GM18873 (cell line): ENCODE measurements around the gene GDF11.

ENCODE experiments used
- ATAC-seq: cut with Tn5 transposase; IDR thresholded peaks from one replicate; pipeline ENCODE4 v1.9.1; 2021; ENCODE audit warnings: mild to moderate bottlenecking, moderate library complexity, moderate number of reproducible peaks; ENCODE audit not compliant: unreplicated experiment, low FRiP score

Gene GDF11

GRCh38 chr12:55721601-55722213 lies 21.2 kb upstream of the GDF11 start:
- ATAC-seq: no peak

GRCh38 chr12:55722948-55723347 lies 20.0 kb upstream of the GDF11 start:
- ATAC-seq: no peak

- ATAC-seq: no peak
Measured at GRCh38 chr12:55723516-55724225, 19.3 kb upstream of the GDF11 start.

GRCh38 chr12:55724226-55724939 lies 18.5 kb upstream of the GDF11 start:
- no peak for ATAC-seq

GRCh38 chr12:55724940-55725309 lies 18.0 kb upstream of the GDF11 start:
- no peak for ATAC-seq

GRCh38 chr12:55725556-55725955 lies 17.4 kb upstream of the GDF11 start:
- ATAC-seq: no peak

GRCh38 chr12:55726971-55727370 lies 16.0 kb upstream of the GDF11 start:
- ATAC-seq: no peak

GRCh38 chr12:55727643-55728185 lies 15.2 kb upstream of the GDF11 start:
- no peak for ATAC-seq

GRCh38 chr12:55728186-55728938 lies 14.6 kb upstream of the GDF11 start:
- peak; percentile 4 for ATAC-seq

- ATAC-seq: peak; percentile 43
Measured at GRCh38 chr12:55728939-55729818, 13.7 kb upstream of the GDF11 start, which contains the start of gene CD63. Gene CD63, minus strand, starts transcription at chr12:55729009. Its CDS starts 668 bp downstream, at chr12:55728341.

- peak; percentile 36 for ATAC-seq
Measured at GRCh38 chr12:55729819-55730818, 12.8 kb upstream of the GDF11 start.

- ATAC-seq: no peak
Measured at GRCh38 chr12:55732288-55732687, 10.6 kb upstream of the GDF11 start.

GRCh38 chr12:55733021-55733555 lies 9.8 kb upstream of the GDF11 start:
- ATAC-seq: no peak

- ATAC-seq: no peak
Measured at GRCh38 chr12:55733858-55734257, 9.1 kb upstream of the GDF11 start.

- no peak for ATAC-seq
Measured at GRCh38 chr12:55734595-55734994, 8.3 kb upstream of the GDF11 start.

GRCh38 chr12:55736076-55736475 lies 6.8 kb upstream of the GDF11 start:
- ATAC-seq: no peak

GRCh38 chr12:55736780-55737580 lies 5.9 kb upstream of the GDF11 start:
- no peak for ATAC-seq
